MG63 (cell line): ENCODE results near the gene SPON2. TPM values are rescaled to one million over a fixed set of nuclear protein-coding genes. Genes with fewer than 3 reads are reported as not detected.

ENCODE experiments used
- DNase-seq: peaks from one replicate; pipeline ENCODE4 v3.0.0-alpha.2; 2020
- H3K27me3 ChIP-seq: fragments of 250-450 bp; sonication (Bioruptor Pico); 2 replicates; pipeline ENCODE4 v1.5.1; 2020; ENCODE audit warnings: mild to moderate bottlenecking, moderate library complexity
- H3K36me3 ChIP-seq: fragments of 250-450 bp; sonication (Bioruptor Pico); 2 replicates; pipeline ENCODE4 v1.5.1; 2020; ENCODE audit warnings: mild to moderate bottlenecking, moderate library complexity
- H3K4me3 ChIP-seq: fragments of 250-450 bp; sonication (Bioruptor Pico); 2 replicates; pipeline ENCODE4 v1.5.1; 2020; ENCODE audit warnings: mild to moderate bottlenecking, moderate library complexity
- H3K9me3 ChIP-seq: fragments of 250-450 bp; sonication (Bioruptor Pico); 2 replicates; pipeline ENCODE4 v1.5.1; 2020; ENCODE audit warnings: mild to moderate bottlenecking, moderate library complexity
- total RNA-seq: library from RNA; depleted of rRNA; stranded (reverse); fragments of >200 nt; shearing (Covaris generic); gene quantifications from 2 replicates; pipeline ENCODE4 v1.2.3, GENCODE V29; 2014; ENCODE audit warnings: low replicate concordance; rRNA removed

The SPON2 gene
- total RNA-seq = 26.0 and 43.1 TPM in 2 replicates

- Histone ChIP-seq H3K27me3 (no peaks in the 10 kb centered on the region), H3K4me3 (no peak within 1 kb of the TSS), H3K36me3 (peaks cover 6% of the 10 kb centered on the region), H3K9me3 (no peaks in the 10 kb centered on the region)
- no peak for DNase-seq
These were observed at the start of gene SPON2 for GRCh38 chr4:1172228-1172851. TSS of gene SPON2 (minus strand) at chr4:1172583.

GRCh38 chr4:1221155-1221870 is 48.9 kb upstream of the SPON2 start:
- Histone ChIP-seq H3K36me3 (peaks cover 24% of the 10 kb centered on the region), H3K4me3 (no peak overlapping the region), H3K9me3 (no peaks in the 10 kb centered on the region), H3K27me3 (no peaks in the 10 kb centered on the region)
- DNase-seq = no peak

- peaks cover 26% of the 10 kb centered on the region for H3K36me3 ChIP-seq
These were observed 48.2 kb upstream of the SPON2 start for GRCh38 chr4:1220566-1220965.

GRCh38 chr4:1219566-1219950 is 47.2 kb upstream of the SPON2 start:
- Histone ChIP-seq H3K27me3 (no peaks in the 10 kb centered on the region), H3K4me3 (no peak overlapping the region), H3K9me3 (no peaks in the 10 kb centered on the region), H3K36me3 (peaks cover 24% of the 10 kb centered on the region)
- no peak for DNase-seq

More at GRCh38 chr4:1220566-1220965, 48.2 kb upstream of the SPON2 start:
- H3K9me3 ChIP-seq = no peaks in the 10 kb centered on the region
- no peaks in the 10 kb centered on the region for H3K27me3 ChIP-seq
- no peak for DNase-seq
- H3K4me3 ChIP-seq = no peak overlapping the region

GRCh38 chr4:1218634-1219565 is 46.5 kb upstream of the SPON2 start:
- Histone ChIP-seq H3K27me3 (no peaks in the 10 kb centered on the region), H3K36me3 (peaks cover 18% of the 10 kb centered on the region), H3K9me3 (no peaks in the 10 kb centered on the region), H3K4me3 (no peak overlapping the region)
- DNase-seq = no peak

- Histone ChIP-seq H3K9me3 (no peaks in the 10 kb centered on the region), H3K27me3 (no peaks in the 10 kb centered on the region), H3K4me3 (no peak overlapping the region), H3K36me3 (peaks cover 17% of the 10 kb centered on the region)
- DNase-seq = no peak
These were observed 45.0 kb upstream of the SPON2 start for GRCh38 chr4:1217366-1217765.

- peaks cover 17% of the 10 kb centered on the region for H3K36me3 ChIP-seq
- H3K9me3 ChIP-seq = no peaks in the 10 kb centered on the region
- no peak overlapping the region for H3K4me3 ChIP-seq
- DNase-seq = no peak
- H3K27me3 ChIP-seq = no peaks in the 10 kb centered on the region
These were observed 44.5 kb upstream of the SPON2 start for GRCh38 chr4:1216869-1217294.

GRCh38 chr4:1216076-1216614 is 43.8 kb upstream of the SPON2 start:
- no peaks in the 10 kb centered on the region for H3K9me3 ChIP-seq
- H3K4me3 ChIP-seq = no peak overlapping the region
- no peaks in the 10 kb centered on the region for H3K27me3 ChIP-seq
- H3K36me3 ChIP-seq = peaks cover 20% of the 10 kb centered on the region
- no peak for DNase-seq

- H3K27me3 ChIP-seq = no peaks in the 10 kb centered on the region
These were observed 43.0 kb upstream of the SPON2 start for GRCh38 chr4:1215141-1216075.

GRCh38 chr4:1214101-1215095 is 42.0 kb upstream of the SPON2 start:
- Histone ChIP-seq H3K36me3 (peaks cover 20% of the 10 kb centered on the region), H3K4me3 (no peak overlapping the region), H3K9me3 (no peaks in the 10 kb centered on the region), H3K27me3 (no peaks in the 10 kb centered on the region)
- DNase-seq = no peak

More at GRCh38 chr4:1215141-1216075, 43.0 kb upstream of the SPON2 start:
- peaks cover 22% of the 10 kb centered on the region for H3K36me3 ChIP-seq
- H3K4me3 ChIP-seq = no peak overlapping the region
- no peak for DNase-seq
- H3K9me3 ChIP-seq = no peaks in the 10 kb centered on the region

GRCh38 chr4:1213336-1213995 is 41.1 kb upstream of the SPON2 start:
- Histone ChIP-seq H3K4me3 (no peak overlapping the region), H3K9me3 (no peaks in the 10 kb centered on the region), H3K27me3 (no peaks in the 10 kb centered on the region), H3K36me3 (peaks cover 18% of the 10 kb centered on the region)
- DNase-seq = no peak

GRCh38 chr4:1212546-1213335 is 40.4 kb upstream of the SPON2 start:
- peaks cover 17% of the 10 kb centered on the region for H3K36me3 ChIP-seq

GRCh38 chr4:1211891-1212545 is 39.6 kb upstream of the SPON2 start:
- Histone ChIP-seq H3K36me3 (peaks cover 12% of the 10 kb centered on the region), H3K4me3 (no peak overlapping the region), H3K27me3 (no peaks in the 10 kb centered on the region), H3K9me3 (no peaks in the 10 kb centered on the region)
- DNase-seq = no peak

More at GRCh38 chr4:1212546-1213335, 40.4 kb upstream of the SPON2 start:
- Histone ChIP-seq H3K27me3 (no peaks in the 10 kb centered on the region), H3K9me3 (no peaks in the 10 kb centered on the region), H3K4me3 (no peak overlapping the region)
- DNase-seq = no peak
